ENCODE measurements around the gene TACC3.

TACC3 gene

DNA sequence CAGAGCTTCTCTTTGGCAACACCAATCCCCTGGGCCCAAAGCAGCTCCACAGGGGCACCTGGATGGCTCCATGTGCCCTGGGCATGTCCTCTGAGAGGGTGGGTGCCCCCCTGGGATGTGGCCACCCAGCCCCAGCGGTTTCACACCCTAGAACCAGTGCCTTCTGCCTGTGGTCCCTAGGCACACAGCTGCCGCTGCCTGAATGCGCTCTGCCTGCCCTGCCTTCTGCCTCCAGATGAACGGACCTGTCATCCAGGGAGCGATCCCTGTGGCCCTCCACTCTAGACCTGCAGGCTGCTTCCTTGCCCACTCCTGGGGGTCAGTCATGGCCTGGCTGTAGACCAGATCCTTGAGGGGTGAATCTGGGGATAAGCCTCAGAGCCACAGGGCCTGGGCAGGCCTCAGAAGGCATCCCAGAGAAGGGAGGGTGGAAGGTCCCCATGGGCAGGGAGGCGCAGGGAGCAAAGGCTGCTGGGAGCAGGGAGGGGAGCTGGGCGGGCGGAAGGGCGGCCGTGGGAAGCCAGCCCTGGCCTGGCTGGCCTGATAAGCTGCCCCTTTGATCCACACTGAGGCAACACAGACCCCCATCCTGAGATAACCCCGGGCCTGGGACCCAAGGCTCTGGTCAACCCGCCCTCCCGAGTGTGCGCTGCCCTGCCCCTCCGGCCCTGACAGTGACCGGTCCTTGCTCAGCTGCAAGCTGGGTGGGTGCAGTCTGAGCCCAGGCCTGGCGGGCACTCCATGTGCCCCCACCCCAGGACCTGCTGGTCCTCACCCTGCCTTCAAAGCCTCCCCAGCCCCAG lies 63.7 kb downstream of the TACC3 start:
- H3K4me1 ChIP-seq (ENCODE audit: control insufficient read depth, low read length) = no peaks in the 10 kb centered on the region; the same call in 1 of the 2 replicates
- H3K9me2 ChIP-seq (replicated peaks; ENCODE audit: control insufficient read depth, low read length) = no peaks in the 10 kb centered on the region
- no peak for TF ChIP-seq EZH2phosphoT487 (IDR thresholded peaks at IDR 0.05; ENCODE audit: borderline replicate concordance, low read length)
- TF ChIP-seq, protein P1, sequence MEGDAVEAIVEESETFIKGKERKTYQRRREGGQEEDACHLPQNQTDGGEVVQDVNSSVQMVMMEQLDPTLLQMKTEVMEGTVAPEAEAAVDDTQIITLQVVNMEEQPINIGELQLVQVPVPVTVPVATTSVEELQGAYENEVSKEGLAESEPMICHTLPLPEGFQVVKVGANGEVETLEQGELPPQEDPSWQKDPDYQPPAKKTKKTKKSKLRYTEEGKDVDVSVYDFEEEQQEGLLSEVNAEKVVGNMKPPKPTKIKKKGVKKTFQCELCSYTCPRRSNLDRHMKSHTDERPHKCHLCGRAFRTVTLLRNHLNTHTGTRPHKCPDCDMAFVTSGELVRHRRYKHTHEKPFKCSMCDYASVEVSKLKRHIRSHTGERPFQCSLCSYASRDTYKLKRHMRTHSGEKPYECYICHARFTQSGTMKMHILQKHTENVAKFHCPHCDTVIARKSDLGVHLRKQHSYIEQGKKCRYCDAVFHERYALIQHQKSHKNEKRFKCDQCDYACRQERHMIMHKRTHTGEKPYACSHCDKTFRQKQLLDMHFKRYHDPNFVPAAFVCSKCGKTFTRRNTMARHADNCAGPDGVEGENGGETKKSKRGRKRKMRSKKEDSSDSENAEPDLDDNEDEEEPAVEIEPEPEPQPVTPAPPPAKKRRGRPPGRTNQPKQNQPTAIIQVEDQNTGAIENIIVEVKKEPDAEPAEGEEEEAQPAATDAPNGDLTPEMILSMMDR (IDR thresholded peaks at IDR 0.05; ENCODE audit: low read depth, low read length, poor library complexity, severe bottlenecking) = no peak

DNA sequence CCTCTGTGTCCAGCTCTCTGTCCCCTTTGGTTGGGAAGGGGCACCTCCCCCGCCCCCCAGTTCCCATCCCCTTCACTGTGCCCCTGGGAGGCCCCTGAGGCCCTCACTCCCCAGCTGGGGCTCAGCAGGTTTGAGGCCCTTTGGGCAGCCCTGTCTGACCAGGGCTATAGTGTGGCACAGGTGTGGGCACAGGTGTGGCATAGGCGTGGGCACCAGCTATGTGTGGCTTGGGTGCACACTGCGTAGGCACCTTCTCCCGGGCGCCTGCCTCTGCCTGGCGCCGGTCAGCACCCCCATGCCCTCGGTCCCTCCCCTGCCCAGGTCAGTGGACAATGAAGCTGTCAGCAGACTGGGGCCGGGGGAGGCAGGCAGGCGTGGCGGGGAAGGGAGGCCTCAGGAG lies 64.3 kb downstream of the TACC3 start:
- Histone ChIP-seq H3K9me3 (ENCODE audit: control insufficient read depth, insufficient read depth, low read length) (no peaks in the 10 kb centered on the region), H3K4me3 (ENCODE audit: low read length) (no peak overlapping the region), H3K4me1 (ENCODE audit: control insufficient read depth, low read length) (no peaks in the 10 kb centered on the region; the same call in 1 of the 2 replicates), H3K9me2 (replicated peaks; ENCODE audit: control insufficient read depth, low read length) (no peaks in the 10 kb centered on the region), H3K27ac (ENCODE audit: low read depth, low read length) (no peak overlapping the region), H3K79me2 (ENCODE audit: control insufficient read depth, low read length) (no peaks in the 10 kb centered on the region), H4K20me1 (ENCODE audit: control insufficient read depth, insufficient read depth, low read depth, low read length) (no peaks in the 10 kb centered on the region; the same call in 1 of the 2 replicates), H3F3A (ENCODE audit: control insufficient read depth, insufficient read depth) (no peaks in the 10 kb centered on the region), H3K4me2 (ENCODE audit: low read length) (no peak overlapping the region), H3K27me3 (ENCODE audit: control insufficient read depth, low read length) (peaks cover 3% of the 10 kb centered on the region; the same call in 1 of the 2 replicates), H3K36me3 (ENCODE audit: control insufficient read depth, low read length) (no peaks in the 10 kb centered on the region)
- TF ChIP-seq EZH2phosphoT487 (IDR thresholded peaks at IDR 0.05; ENCODE audit: borderline replicate concordance, low read length) = no peak
- TF ChIP-seq, protein P1 (IDR thresholded peaks at IDR 0.05; ENCODE audit: low read depth, low read length, poor library complexity, severe bottlenecking) = no peak

More for the DNA sequence above, 63.7 kb downstream of the TACC3 start:
- Histone ChIP-seq H3K9me3 (ENCODE audit: control insufficient read depth, insufficient read depth, low read length) (no peaks in the 10 kb centered on the region), H3K79me2 (ENCODE audit: control insufficient read depth, low read length) (no peaks in the 10 kb centered on the region), H3F3A (ENCODE audit: control insufficient read depth, insufficient read depth) (no peaks in the 10 kb centered on the region), H3K36me3 (ENCODE audit: control insufficient read depth, low read length) (no peaks in the 10 kb centered on the region), H3K27ac (ENCODE audit: low read depth, low read length) (no peak overlapping the region), H3K4me3 (ENCODE audit: low read length) (no peak overlapping the region), H3K27me3 (ENCODE audit: control insufficient read depth, low read length) (no peaks in the 10 kb centered on the region; the same call in 1 of the 2 replicates), H4K20me1 (ENCODE audit: control insufficient read depth, insufficient read depth, low read depth, low read length) (no peaks in the 10 kb centered on the region; the same call in 1 of the 2 replicates), H3K4me2 (ENCODE audit: low read length) (no peak overlapping the region)

DNA sequence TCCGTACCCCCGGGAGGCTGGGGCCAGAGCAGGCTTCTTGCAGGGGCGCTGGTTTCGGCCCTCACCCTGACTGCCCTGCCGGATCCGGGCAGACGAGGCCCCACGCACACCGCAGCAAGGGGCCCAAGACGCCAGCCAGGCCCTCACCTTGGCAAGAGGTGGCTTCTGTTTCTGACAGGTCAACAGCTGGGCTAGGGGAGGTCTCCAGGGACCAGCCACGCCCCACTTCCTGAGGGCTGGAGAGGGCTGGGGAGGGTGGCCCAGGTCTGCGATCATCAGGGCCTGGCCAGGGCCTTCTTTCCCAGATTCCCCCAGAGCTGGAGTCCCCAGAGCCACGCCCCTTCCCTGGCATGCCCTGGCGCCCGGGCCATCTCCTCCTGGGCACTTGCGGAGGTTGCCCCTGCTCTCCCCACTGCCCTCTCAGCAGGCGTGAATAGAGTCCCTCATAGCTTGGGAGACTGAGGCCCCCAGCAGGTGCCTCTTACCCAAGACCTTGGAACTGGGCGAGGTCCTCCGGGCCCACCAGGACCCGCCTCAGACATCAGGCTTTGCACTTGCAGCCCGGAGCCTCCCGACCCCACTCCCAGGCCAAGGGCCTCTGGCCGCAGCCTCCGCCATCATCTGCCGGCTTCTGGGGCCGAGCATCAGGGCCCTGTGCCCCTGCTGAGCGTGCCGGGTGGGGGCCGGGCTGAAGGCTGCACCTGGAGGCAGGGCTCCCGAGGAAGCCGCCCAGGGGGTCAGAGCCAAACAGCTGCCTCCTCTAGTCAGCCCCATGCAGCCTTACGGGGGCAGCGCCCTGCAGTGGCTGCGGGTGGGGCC lies 65.4 kb downstream of the TACC3 start:
- no peaks in the 10 kb centered on the region; the same call in 1 of the 2 replicates for H4K20me1 ChIP-seq (ENCODE audit: control insufficient read depth, insufficient read depth, low read depth, low read length)

More for the DNA sequence above, 65.4 kb downstream of the TACC3 start:
- no peak for TF ChIP-seq EZH2phosphoT487 (IDR thresholded peaks at IDR 0.05; ENCODE audit: borderline replicate concordance, low read length)
- TF ChIP-seq, protein P1 (IDR thresholded peaks at IDR 0.05; ENCODE audit: low read depth, low read length, poor library complexity, severe bottlenecking) = no peak
- Histone ChIP-seq H3K4me1 (ENCODE audit: control insufficient read depth, low read length) (no peaks in the 10 kb centered on the region; the same call in 1 of the 2 replicates), H3K9me2 (replicated peaks; ENCODE audit: control insufficient read depth, low read length) (no peaks in the 10 kb centered on the region), H3K4me2 (ENCODE audit: low read length) (no peak overlapping the region), H3K27ac (ENCODE audit: low read depth, low read length) (no peak overlapping the region), H3F3A (ENCODE audit: control insufficient read depth, insufficient read depth) (no peaks in the 10 kb centered on the region), H3K9me3 (ENCODE audit: control insufficient read depth, insufficient read depth, low read length) (no peaks in the 10 kb centered on the region), H3K36me3 (ENCODE audit: control insufficient read depth, low read length) (no peaks in the 10 kb centered on the region), H3K4me3 (ENCODE audit: low read length) (no peak overlapping the region), H3K79me2 (ENCODE audit: control insufficient read depth, low read length) (no peaks in the 10 kb centered on the region), H3K27me3 (ENCODE audit: control insufficient read depth, low read length) (peaks cover 6% of the 10 kb centered on the region)
